Gastroesophageal sphincter (tissue), 4 donors: ENCODE measurements around the gene SMAD6. TPM values are rescaled to one million over a fixed set of nuclear protein-coding genes. Genes with fewer than 3 reads are reported as not detected.

Experiments
- ATAC-seq: fragments of 150-250 bp; one replicate; pipeline ENCODE4 v1.9.1; 2016; ENCODE audit warnings: mild to moderate bottlenecking, moderate library complexity
- H3K27ac ChIP-seq, 4 donors: fragments of 200-600 bp; sonication (generic) in 3 of 4; 1 replicate in 3 of 4; 2 replicates in 1 of 4; pipeline ENCODE4 v1.5.1; 2016 to 2019
- H3K27me3 ChIP-seq: fragments of 200-600 bp; sonication (generic); one replicate; pipeline ENCODE4 v1.5.1; 2019
- H3K36me3 ChIP-seq, 2 donors: fragments of 200-600 bp; sonication (generic); one replicate each; pipeline ENCODE4 v1.5.1; 2019; ENCODE audit warnings: control low read depth in 1 of 2
- H3K4me1 ChIP-seq, 3 donors: fragments of 200-600 bp; sonication (generic); 1 replicate in 2 of 3; 2 replicates in 1 of 3; pipeline ENCODE4 v1.5.1; 2016 to 2019; ENCODE audit warnings: control low read depth in 2 of 3
- H3K4me3 ChIP-seq, 2 donors: fragments of 200-600 bp; sonication (generic); one replicate each; pipeline ENCODE4 v1.5.1; 2019; ENCODE audit warnings: mild to moderate bottlenecking in 1 of 2, moderate library complexity in 1 of 2
- H3K9me3 ChIP-seq, 3 donors: fragments of 200-600 bp; sonication (generic); one replicate each; pipeline ENCODE4 v1.5.1; 2017 to 2019; ENCODE audit warnings: control low read depth in 2 of 3
- EP300 ChIP-seq: sonication (generic); formaldehyde crosslinking; IDR thresholded peaks from one replicate; pipeline ENCODE4 v1.6.1; 2017; ENCODE audit warnings: antibody characterized with exemption, mild to moderate bottlenecking
- POLR2A ChIP-seq, 2 donors: fragments of 450-650 bp; IDR thresholded peaks; one replicate each; pipeline ENCODE4 v1.6.1; 2017; ENCODE audit warnings: antibody characterized with exemption in 2 of 2, mild to moderate bottlenecking in 2 of 2, moderate library complexity in 1 of 2
- POLR2AphosphoS5 ChIP-seq: sonication (generic); formaldehyde crosslinking; IDR thresholded peaks from one replicate; pipeline ENCODE4 v1.6.1; 2017; ENCODE audit warnings: antibody characterized with exemption
- WGBS, 2 donors: methylation state at CpG; one replicate each; pipeline ENCODE4 v1.1.5; 2018; ENCODE audit warnings: low coverage in 1 of 2; 5-methylcytosine and 5-hydroxymethylcytosine counted together
- total RNA-seq, 4 donors: library from RNA; depleted of rRNA; stranded (reverse); fragments of >200 nt; gene quantifications; one replicate each; pipeline ENCODE4 v1.1.0, GENCODE V29; 2016
- TF ChIP-seq, protein P1 (sequence below), 4 experiments: fragments of 200-600 bp in 2 of 4; fragments of 450-650 bp in 2 of 4; sonication (generic) in 1 of 4; IDR thresholded peaks; one replicate each; pipeline ENCODE4 v1.5.1; 2017 to 2019; ENCODE audit warnings: antibody characterized with exemption in 4 of 4, mild to moderate bottlenecking in 2 of 4, moderate library complexity in 2 of 4

SMAD6 gene
- total RNA-seq, 4 donors from 2014 or later, result 9.9 to 11.2 (median 10.9) TPM

DNA sequence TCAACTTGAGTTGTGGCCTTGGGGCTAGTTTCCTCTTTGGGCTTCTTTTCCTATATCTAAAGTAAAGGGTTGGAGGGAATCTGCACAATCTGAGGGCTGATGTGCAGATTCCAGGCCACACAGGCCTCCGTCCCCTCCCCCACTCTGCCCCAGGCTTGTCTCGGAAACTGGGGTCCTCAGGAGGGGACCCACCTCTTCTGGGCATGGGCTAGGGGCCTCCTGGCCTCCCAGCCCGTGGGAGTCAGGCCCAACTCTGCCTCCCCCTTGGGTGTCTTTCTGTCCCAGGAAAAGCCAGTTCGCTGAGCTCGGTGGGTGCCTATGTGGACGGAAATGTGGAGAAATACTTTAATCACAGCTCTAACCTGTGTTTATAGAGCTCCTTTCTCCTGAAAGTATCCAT is 4.8 kb downstream of the SMAD6 start:
- Histone ChIP-seq H3K27ac (peak overlapping the region; percentile 26 to 82 (median 74)), H3K4me3 (peak overlapping the region in 1 of 2 donors; percentile 74), H3K9me3 (no peaks in the 10 kb centered on the region), H3K27me3 (no peaks in the 10 kb centered on the region), H3K36me3 (no peaks in the 10 kb centered on the region), H3K4me1 (peaks cover 0 to 78% (median 19%) of the 10 kb centered on the region in 3 donors)
- 55% methylated on average over 4 of the region's 6 CpGs; no CpG with 5 or more reads in 1 of the 2 donors for WGBS, 2 donors
- TF ChIP-seq, protein P1, sequence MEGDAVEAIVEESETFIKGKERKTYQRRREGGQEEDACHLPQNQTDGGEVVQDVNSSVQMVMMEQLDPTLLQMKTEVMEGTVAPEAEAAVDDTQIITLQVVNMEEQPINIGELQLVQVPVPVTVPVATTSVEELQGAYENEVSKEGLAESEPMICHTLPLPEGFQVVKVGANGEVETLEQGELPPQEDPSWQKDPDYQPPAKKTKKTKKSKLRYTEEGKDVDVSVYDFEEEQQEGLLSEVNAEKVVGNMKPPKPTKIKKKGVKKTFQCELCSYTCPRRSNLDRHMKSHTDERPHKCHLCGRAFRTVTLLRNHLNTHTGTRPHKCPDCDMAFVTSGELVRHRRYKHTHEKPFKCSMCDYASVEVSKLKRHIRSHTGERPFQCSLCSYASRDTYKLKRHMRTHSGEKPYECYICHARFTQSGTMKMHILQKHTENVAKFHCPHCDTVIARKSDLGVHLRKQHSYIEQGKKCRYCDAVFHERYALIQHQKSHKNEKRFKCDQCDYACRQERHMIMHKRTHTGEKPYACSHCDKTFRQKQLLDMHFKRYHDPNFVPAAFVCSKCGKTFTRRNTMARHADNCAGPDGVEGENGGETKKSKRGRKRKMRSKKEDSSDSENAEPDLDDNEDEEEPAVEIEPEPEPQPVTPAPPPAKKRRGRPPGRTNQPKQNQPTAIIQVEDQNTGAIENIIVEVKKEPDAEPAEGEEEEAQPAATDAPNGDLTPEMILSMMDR (IDR thresholded peaks at IDR 0.05), result no peak
- no peak for TF ChIP-seq POLR2A (IDR thresholded peaks at IDR 0.05)
- no peak for ATAC-seq

DNA sequence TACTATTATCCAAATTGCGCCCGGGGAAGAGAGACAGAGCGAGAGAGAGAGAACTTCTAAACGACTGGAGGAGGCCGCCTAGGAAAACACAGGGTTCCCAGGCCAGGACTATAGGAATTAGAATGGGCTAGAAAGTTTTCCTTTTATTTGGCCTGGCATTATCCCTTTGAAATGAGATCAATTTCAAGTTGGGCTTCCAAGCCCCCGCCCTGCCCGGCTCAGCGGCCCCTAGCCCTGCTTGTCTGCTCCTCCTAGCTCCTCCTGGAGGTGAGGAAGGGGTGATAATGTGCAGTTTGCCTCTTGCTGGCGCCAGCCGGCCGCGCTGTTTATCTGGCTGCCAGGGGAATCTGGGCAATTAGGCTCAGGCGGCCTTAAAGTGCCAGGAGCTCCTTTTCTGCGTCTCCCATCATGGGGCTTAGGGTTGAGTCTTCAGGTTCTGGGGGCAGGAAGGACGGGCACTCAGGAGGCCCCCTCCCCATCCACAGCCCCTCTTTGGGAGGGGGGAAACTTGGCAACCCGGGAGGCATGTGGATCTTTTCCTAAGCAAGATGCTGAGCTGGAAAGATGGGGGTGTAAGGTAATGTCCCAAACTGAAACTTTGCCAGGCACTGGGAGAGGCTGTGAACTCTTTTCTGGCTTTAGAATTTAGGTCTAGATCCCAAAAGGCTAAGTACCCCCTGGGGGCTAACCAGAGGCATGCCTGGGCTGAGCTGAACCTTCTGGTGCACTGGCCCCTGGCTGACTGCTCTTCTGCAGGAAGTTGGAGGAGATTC is 5.5 kb downstream of the SMAD6 start:
- Histone ChIP-seq H3K4me3 (peak overlapping the region in 1 of 2 donors; percentile 74), H3K9me3 (no peaks in the 10 kb centered on the region), H3K36me3 (no peaks in the 10 kb centered on the region), H3K27ac (peak overlapping the region in 3 of 4 donors; percentile 74 to 82 (median 75)), H3K4me1 (peaks cover 0 to 76% (median 19%) of the 10 kb centered on the region in 3 donors), H3K27me3 (no peaks in the 10 kb centered on the region)
- TF ChIP-seq POLR2A (IDR thresholded peaks at IDR 0.05), result no peak
- TF ChIP-seq, protein P1 (IDR thresholded peaks at IDR 0.05), result peak in 2 of 4 experiments; percentile 4 to 47
- TF ChIP-seq POLR2AphosphoS5, result no peak
- TF ChIP-seq EP300, result no peak
- WGBS, 2 donors, result 24 to 35% methylated on average over 5 to 12 of the region's 16 CpGs
- peak; percentile 30 for ATAC-seq

DNA sequence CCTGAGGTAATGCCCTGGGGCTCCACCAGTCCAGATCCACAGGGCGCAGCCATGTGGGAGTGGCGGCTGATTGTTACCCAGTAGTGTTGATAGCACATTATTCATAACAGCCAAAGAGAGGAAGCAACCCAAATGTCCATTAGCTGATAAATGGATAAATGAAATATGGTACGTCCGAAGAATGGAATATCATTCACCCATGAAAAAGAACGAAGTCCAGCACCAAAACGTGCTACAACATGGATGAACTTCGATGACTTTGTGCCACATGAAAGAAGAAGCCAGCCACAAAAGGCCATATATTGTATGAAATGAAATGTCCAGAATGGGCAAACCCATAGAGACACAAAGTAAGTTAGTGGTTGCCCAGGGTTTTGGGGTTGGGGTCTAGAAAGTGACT is 6.4 kb downstream of the SMAD6 start:
- no peaks in the 10 kb centered on the region for H3K9me3 ChIP-seq
- H3K4me3 ChIP-seq, result no peak overlapping the region
- WGBS, 2 donors, result 82 to 89% methylated on average over 2 to 5 of the region's 7 CpGs
- no peak for TF ChIP-seq EP300
- TF ChIP-seq, protein P1 (IDR thresholded peaks at IDR 0.05), result no peak
- no peak for TF ChIP-seq POLR2AphosphoS5
- no peak for TF ChIP-seq POLR2A (IDR thresholded peaks at IDR 0.05)
- no peaks in the 10 kb centered on the region for H3K27me3 ChIP-seq
- peaks cover 0 to 67% (median 19%) of the 10 kb centered on the region in 3 donors for H3K4me1 ChIP-seq
- H3K36me3 ChIP-seq, result peaks cover 0 to 3% of the 10 kb centered on the region in 2 donors
- H3K27ac ChIP-seq, result no peak overlapping the region
- ATAC-seq, result no peak

DNA sequence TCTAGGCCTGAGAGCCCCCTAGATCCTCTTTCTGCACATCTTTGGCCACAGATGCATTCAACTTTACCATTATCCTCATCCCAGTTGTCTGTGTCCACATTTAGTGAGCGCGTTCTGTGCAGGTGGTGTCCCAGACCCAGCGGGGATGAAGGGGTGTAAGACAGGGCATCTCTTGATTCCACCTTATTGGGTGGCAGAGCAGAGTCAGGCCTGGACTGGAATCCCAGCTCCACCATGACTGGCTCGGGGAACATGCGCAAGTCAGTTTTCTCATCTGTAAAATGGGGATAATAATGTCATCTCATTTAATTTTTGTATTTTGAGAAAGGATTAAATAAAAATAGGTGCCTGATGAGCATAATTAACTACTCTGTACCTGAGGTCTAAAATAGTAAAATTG is 7.8 kb downstream of the SMAD6 start:
- Histone ChIP-seq H3K27ac (no peak overlapping the region), H3K27me3 (no peaks in the 10 kb centered on the region)

More for the DNA sequence above, 7.8 kb downstream of the SMAD6 start:
- TF ChIP-seq EP300 (no peak), POLR2AphosphoS5 (no peak), POLR2A (IDR thresholded peaks at IDR 0.05) (no peak)
- TF ChIP-seq, protein P1 (IDR thresholded peaks at IDR 0.05), result no peak
- no peaks in the 10 kb centered on the region for H3K9me3 ChIP-seq
- no peak overlapping the region for H3K4me3 ChIP-seq
- H3K36me3 ChIP-seq, result peaks cover 0 to 3% of the 10 kb centered on the region in 2 donors
- no peak for ATAC-seq
- 93 to 100% methylated on average over 4 of the region's 5 CpGs for WGBS, 2 donors
- peaks cover 0 to 69% (median 11%) of the 10 kb centered on the region in 3 donors for H3K4me1 ChIP-seq
